Prostate gland (tissue), 2 donors: ENCODE measurements around the gene ABHD2. TPM values are rescaled to one million over a fixed set of nuclear protein-coding genes. Genes with fewer than 3 reads are reported as not detected.

ENCODE experiments used
- DNase-seq: peaks from one replicate; pipeline ENCODE4 v3.0.0-alpha.2; 2019; ENCODE audit warnings: low spot score
- H3K27ac ChIP-seq, 2 donors: fragments of 200-600 bp; sonication (generic); 2 replicates each; pipeline ENCODE4 v1.5.1; 2017 to 2019
- H3K27me3 ChIP-seq: fragments of 200-600 bp; sonication (generic); replicated peaks from 2 replicates; pipeline ENCODE4 v1.5.1; 2019; ENCODE audit not compliant: insufficient read depth
- H3K36me3 ChIP-seq, 2 donors: fragments of 200-600 bp; sonication (generic); 1 replicate in 1 of 2; 2 replicates in 1 of 2; pipeline versions ENCODE4 v1.5.1 to v1.8.1; 2017 to 2019
- H3K4me1 ChIP-seq: fragments of 200-600 bp; sonication (generic); replicated peaks from 2 replicates; pipeline ENCODE4 v1.5.1; 2019
- H3K4me3 ChIP-seq, 2 donors: fragments of 200-600 bp; sonication (generic); 2 replicates each; pipeline ENCODE4 v1.5.1; 2017 to 2019
- H3K9me3 ChIP-seq: fragments of 200-600 bp; sonication (generic); 2 replicates; pipeline ENCODE4 v1.5.1; 2017
- CTCF ChIP-seq, 4 experiments: fragments of 200-600 bp in 2 of 4; fragments of 450-650 bp in 2 of 4; sonication (generic) in 2 of 4; IDR thresholded peaks; 1 replicate in 3 of 4; 2 replicates in 1 of 4; pipeline ENCODE4 v1.5.1; 2016 to 2019; ENCODE audit warnings: antibody characterized with exemption in 4 of 4, mild to moderate bottlenecking in 2 of 4, moderate library complexity in 2 of 4
- POLR2A ChIP-seq: fragments of 450-650 bp; IDR thresholded peaks from one replicate; pipeline ENCODE4 v1.6.1; 2016; ENCODE audit warnings: antibody characterized with exemption, mild to moderate bottlenecking
- POLR2AphosphoS5 ChIP-seq: sonication (generic); formaldehyde crosslinking; IDR thresholded peaks from one replicate; pipeline ENCODE4 v1.6.1; 2017; ENCODE audit warnings: antibody characterized with exemption
- WGBS: methylation state at CpG from one replicate; pipeline ENCODE4 v1.1.5; 2018; 5-methylcytosine and 5-hydroxymethylcytosine counted together
- intact Hi-C: fragments of 100-400 bp; cut with DNase I; formaldehyde crosslinking; loops from one replicate; pipeline ENCODE4 v1.14.2; 2022
- total RNA-seq, 2 donors: library from RNA; depleted of rRNA; stranded (reverse); fragments of >200 nt; gene quantifications; one replicate each; pipeline ENCODE4 v1.1.0, GENCODE V29; 2016

The ABHD2 gene
- total RNA-seq, 2 donors from 2014 or later: 111 to 253 TPM

GRCh38 chr15:89187301-89187985 lies 99.2 kb downstream of the ABHD2 start:
- WGBS: 71% methylated on average over 9 of the region's 9 CpGs
- Histone ChIP-seq H3K36me3 (peaks cover 0 to 10% of the 10 kb centered on the region in 2 donors), H3K27ac (no peak overlapping the region), H3K9me3 (no peaks in the 10 kb centered on the region), H3K27me3 (no peaks in the 10 kb centered on the region), H3K4me1 (no peaks in the 10 kb centered on the region), H3K4me3 (no peak overlapping the region)
- DNase-seq: no peak
- intact Hi-C loops: no loop called here
- no peak for TF ChIP-seq POLR2AphosphoS5
- no peak for TF ChIP-seq POLR2A
- TF ChIP-seq CTCF (IDR thresholded peaks at IDR 0.05): no peak

GRCh38 chr15:89187986-89188514 lies 99.8 kb downstream of the ABHD2 start:
- Histone ChIP-seq H3K9me3 (no peaks in the 10 kb centered on the region), H3K27ac (no peak overlapping the region), H3K27me3 (no peaks in the 10 kb centered on the region), H3K4me3 (no peak overlapping the region), H3K4me1 (no peaks in the 10 kb centered on the region), H3K36me3 (peaks cover 0 to 10% of the 10 kb centered on the region in 2 donors)
- TF ChIP-seq POLR2A (no peak), CTCF (IDR thresholded peaks at IDR 0.05) (no peak), POLR2AphosphoS5 (no peak)
- intact Hi-C loops: no loop called here
- no peak for DNase-seq
- 85% methylated on average over 8 of the region's 8 CpGs for WGBS

- WGBS: 53% methylated on average over 2 of the region's 2 CpGs
- no peak for DNase-seq
- no peaks in the 10 kb centered on the region for H3K4me1 ChIP-seq
- H3K27ac ChIP-seq: no peak overlapping the region
- H3K27me3 ChIP-seq: no peaks in the 10 kb centered on the region
- H3K9me3 ChIP-seq: no peaks in the 10 kb centered on the region
- intact Hi-C loops: no loop called here
- no peak overlapping the region for H3K4me3 ChIP-seq
- peaks cover 0 to 14% of the 10 kb centered on the region in 2 donors for H3K36me3 ChIP-seq
- no peak for TF ChIP-seq POLR2AphosphoS5
- no peak for TF ChIP-seq CTCF (IDR thresholded peaks at IDR 0.05)
- TF ChIP-seq POLR2A: no peak
These were observed 103.9 kb downstream of the ABHD2 start for GRCh38 chr15:89192136-89192535.

GRCh38 chr15:89192766-89193165 lies 104.5 kb downstream of the ABHD2 start:
- DNase-seq: no peak
- no peak overlapping the region for H3K4me3 ChIP-seq
- H3K36me3 ChIP-seq: peaks cover 0 to 14% of the 10 kb centered on the region in 2 donors
- intact Hi-C loops: no loop called here
- no peaks in the 10 kb centered on the region for H3K9me3 ChIP-seq
- H3K4me1 ChIP-seq: peaks cover 5% of the 10 kb centered on the region
- no peak overlapping the region for H3K27ac ChIP-seq
- H3K27me3 ChIP-seq: no peaks in the 10 kb centered on the region
- WGBS: 89% methylated on average over 3 of the region's 3 CpGs
- TF ChIP-seq POLR2A (no peak), POLR2AphosphoS5 (no peak), CTCF (IDR thresholded peaks at IDR 0.05) (no peak)

- H3K36me3 ChIP-seq: peaks cover 0 to 13% of the 10 kb centered on the region in 2 donors
- intact Hi-C loops: no loop called here
- no peak for DNase-seq
- no peak for TF ChIP-seq POLR2A
- TF ChIP-seq POLR2AphosphoS5: no peak
- WGBS: 87% methylated on average over 4 of the region's 4 CpGs
- H3K4me3 ChIP-seq: no peak overlapping the region
- no peaks in the 10 kb centered on the region for H3K27me3 ChIP-seq
- H3K9me3 ChIP-seq: no peaks in the 10 kb centered on the region
- H3K4me1 ChIP-seq: peaks cover 6% of the 10 kb centered on the region
- H3K27ac ChIP-seq: no peak overlapping the region
These were observed 106.4 kb downstream of the ABHD2 start for GRCh38 chr15:89194608-89195007.
